ENCODE measurements around the gene ERV3-1. TPM values are rescaled to one million over a fixed set of nuclear protein-coding genes. Genes with fewer than 3 reads are reported as not detected.
"Not testable (repeated sequence)": the region's sequence is repeated elsewhere in the genome, so short reads cannot be mapped to it uniquely, and the experiment has no call there.

ERV3-1 gene
- total and polyA plus RNA-seq, 11 donors: 2.8 to 13.0 (median 5.7) TPM

DNA sequence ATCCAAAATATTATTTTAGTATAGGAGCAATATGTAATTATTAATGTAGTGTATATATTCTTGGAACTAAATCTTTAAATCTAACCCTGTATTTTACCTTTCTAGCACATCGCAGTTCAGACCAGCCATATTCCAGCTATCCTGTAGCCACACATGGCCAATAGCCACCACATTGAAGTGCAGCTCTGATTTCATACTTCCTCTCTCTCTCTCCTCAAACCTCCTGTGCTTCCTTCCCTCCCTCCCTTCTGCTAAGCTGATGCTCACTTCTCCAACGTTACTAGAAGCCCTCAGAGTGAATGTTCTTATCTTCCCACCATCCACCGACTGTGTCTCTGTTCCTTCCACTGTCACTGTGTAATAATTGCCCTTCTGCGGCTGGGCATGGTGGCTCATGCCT, 549 bp upstream of the ERV3-1 start:
- not testable (repeated sequence) for DNase-seq, H3K36me3 ChIP-seq, H3K27me3 ChIP-seq, H3K9me3 ChIP-seq
- ATAC-seq: peak in 3 of 4 donors; percentile 14 to 23 (median 18)
- Histone ChIP-seq H3K27ac (peak overlapping the region in 11 of 12 donors; percentile 69 to 93 (median 86)), H3K4me3 (peak overlapping the region in 10 of 12 donors; percentile 63 to 90 (median 79)), H3K4me1 (peaks cover 0 to 43% (median 22%) of the 10 kb centered on the region in 12 donors)
- intact Hi-C loops (cut with DNase I): loop anchor here in 3 of 10 donors (2.0 kb wide), 2 partner anchors 30 to 32 kb away; no protein-coding TSS in a partner anchor
- 54 to 71% (median 59%) methylated on average over 4 of the region's 4 CpGs for WGBS, 4 donors

DNA sequence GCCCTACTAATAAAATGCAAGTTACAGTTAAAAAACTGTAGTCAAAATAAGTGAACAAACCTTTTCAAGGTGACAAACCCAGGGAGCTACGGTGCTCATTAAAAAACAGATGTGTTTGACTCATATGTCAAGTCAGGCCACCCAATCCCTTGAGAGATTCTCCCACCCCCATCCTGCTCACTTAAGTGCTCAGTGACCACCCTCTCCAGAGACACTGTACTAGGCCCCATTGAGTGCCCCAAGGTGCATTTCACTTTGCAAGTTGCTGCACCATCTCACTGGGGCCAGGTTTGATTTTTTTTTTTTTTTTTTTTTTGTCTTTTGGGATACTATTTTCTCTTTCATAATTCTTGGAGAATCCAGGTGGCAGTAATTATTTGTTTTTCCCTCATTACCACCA, 1.9 kb downstream of the ERV3-1 start:
- TF ChIP-seq, protein P1, sequence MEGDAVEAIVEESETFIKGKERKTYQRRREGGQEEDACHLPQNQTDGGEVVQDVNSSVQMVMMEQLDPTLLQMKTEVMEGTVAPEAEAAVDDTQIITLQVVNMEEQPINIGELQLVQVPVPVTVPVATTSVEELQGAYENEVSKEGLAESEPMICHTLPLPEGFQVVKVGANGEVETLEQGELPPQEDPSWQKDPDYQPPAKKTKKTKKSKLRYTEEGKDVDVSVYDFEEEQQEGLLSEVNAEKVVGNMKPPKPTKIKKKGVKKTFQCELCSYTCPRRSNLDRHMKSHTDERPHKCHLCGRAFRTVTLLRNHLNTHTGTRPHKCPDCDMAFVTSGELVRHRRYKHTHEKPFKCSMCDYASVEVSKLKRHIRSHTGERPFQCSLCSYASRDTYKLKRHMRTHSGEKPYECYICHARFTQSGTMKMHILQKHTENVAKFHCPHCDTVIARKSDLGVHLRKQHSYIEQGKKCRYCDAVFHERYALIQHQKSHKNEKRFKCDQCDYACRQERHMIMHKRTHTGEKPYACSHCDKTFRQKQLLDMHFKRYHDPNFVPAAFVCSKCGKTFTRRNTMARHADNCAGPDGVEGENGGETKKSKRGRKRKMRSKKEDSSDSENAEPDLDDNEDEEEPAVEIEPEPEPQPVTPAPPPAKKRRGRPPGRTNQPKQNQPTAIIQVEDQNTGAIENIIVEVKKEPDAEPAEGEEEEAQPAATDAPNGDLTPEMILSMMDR (IDR thresholded peaks at IDR 0.05): no peak
- no peak for TF ChIP-seq POLR2A (IDR thresholded peaks at IDR 0.05)
- ATAC-seq (no peak), DNase-seq (no peak)
- Histone ChIP-seq H3K4me3 (peak overlapping the region in 2 of 12 donors; percentile 77 to 86), H3K27ac (no peak overlapping the region), H3K4me1 (peaks cover 0 to 57% (median 28%) of the 10 kb centered on the region in 12 donors), H3K27me3 (no peaks in the 10 kb centered on the region), H3K9me3 (peaks cover 0 to 10% (median 0%) of the 10 kb centered on the region in 12 donors), H3K36me3 (peaks cover 0 to 9% (median 0%) of the 10 kb centered on the region in 9 donors)
- intact Hi-C loops (cut with DNase I): no loop called here
- 59 to 69% (median 65%) methylated on average over 1 of the region's 1 CpG for WGBS, 4 donors

DNA sequence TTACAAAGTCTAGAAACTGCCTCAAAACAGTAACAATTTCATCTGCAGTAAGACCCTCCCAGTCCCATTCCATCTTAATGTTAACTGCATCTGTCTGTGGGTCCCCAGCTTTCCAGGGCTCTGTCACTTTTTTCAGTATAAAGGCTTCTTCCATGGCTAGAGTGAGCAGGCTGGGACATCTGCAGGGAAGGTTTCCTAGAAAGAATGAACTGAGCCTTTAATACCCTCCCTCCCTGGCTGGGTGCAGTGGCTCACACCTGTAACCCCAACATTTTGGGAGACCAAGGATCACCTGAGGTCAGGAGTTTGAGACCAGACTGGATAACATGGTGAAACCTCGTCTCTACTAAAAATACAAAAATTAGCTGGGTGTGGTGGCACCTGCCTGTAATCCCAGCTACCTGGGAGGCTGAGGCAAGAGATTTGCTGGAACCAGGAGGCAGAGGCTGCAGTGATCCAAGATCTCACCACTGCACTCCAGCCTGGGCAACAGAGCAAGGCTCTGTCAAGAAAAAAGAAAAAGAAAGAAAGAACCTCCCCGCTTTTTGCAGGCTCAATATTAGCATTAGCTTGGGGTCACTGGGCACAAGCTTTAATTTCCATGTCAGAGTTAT, 3.4 kb downstream of the ERV3-1 start:
- intact Hi-C loops (cut with DNase I): no loop called here
- no peak for ATAC-seq

DNA sequence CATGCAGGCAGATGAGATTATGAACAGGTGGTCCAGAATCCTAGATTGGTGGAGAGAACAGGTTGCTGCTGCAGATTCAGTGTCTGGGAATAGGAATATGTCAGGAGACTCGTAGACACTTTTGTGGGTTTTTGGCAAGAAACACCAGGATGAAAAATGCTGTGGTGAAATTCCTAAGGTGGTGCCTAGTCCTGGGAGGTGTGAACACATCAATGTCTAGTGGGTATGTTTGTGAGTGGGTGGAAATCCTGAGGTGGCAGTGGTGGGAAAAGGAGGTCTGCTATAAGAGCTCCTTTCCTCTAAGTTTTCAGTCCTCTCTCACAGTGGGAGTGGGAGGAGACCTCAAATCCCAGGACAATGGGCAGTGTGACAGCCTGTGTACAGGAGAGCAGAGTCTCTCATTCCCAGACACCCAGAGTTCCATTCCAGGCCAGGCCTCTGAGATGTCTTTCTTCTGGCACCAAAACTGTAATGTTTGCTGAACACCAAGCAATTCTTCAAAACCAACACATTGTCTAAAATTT, 5.1 kb downstream of the ERV3-1 start:
- Histone ChIP-seq H3K36me3 (peaks cover 0 to 13% (median 0%) of the 10 kb centered on the region in 9 donors), H3K27ac (no peak overlapping the region), H3K4me1 (peaks cover 0 to 75% (median 29%) of the 10 kb centered on the region in 12 donors), H3K9me3 (peaks cover 0 to 31% (median 0%) of the 10 kb centered on the region in 12 donors), H3K27me3 (no peaks in the 10 kb centered on the region), H3K4me3 (no peak overlapping the region)
- DNase-seq (no peak), ATAC-seq (no peak)
- intact Hi-C loops (cut with DNase I): no loop called here
- 0% methylated on average over 1 of the region's 1 CpG for WGBS, 4 donors
- no peak for TF ChIP-seq POLR2A (IDR thresholded peaks at IDR 0.05)
- TF ChIP-seq, protein P1 (IDR thresholded peaks at IDR 0.05): no peak

More for the DNA sequence above, 3.4 kb downstream of the ERV3-1 start:
- peak overlapping the region in 2 of 12 donors; percentile 4 to 5 for H3K27ac ChIP-seq
- peaks cover 0 to 24% (median 0%) of the 10 kb centered on the region in 12 donors for H3K9me3 ChIP-seq
- 96 to 99% (median 96%) methylated on average over 2 of the region's 2 CpGs for WGBS, 4 donors
- peaks cover 0 to 13% (median 0%) of the 10 kb centered on the region in 9 donors for H3K36me3 ChIP-seq
- no peak overlapping the region for H3K4me3 ChIP-seq
- DNase-seq: no peak
- H3K27me3 ChIP-seq: no peaks in the 10 kb centered on the region
- TF ChIP-seq, protein P1 (IDR thresholded peaks at IDR 0.05): no peak
- TF ChIP-seq POLR2A (IDR thresholded peaks at IDR 0.05): no peak
- peaks cover 0 to 69% (median 33%) of the 10 kb centered on the region in 12 donors for H3K4me1 ChIP-seq
